ENCODE results near the gene CFAP58. TPM values are rescaled to one million over a fixed set of nuclear protein-coding genes. Genes with fewer than 3 reads are reported as not detected.

Gene CFAP58
- total RNA-seq, 1 donor from 2014 or later, result 0.34 TPM

DNA sequence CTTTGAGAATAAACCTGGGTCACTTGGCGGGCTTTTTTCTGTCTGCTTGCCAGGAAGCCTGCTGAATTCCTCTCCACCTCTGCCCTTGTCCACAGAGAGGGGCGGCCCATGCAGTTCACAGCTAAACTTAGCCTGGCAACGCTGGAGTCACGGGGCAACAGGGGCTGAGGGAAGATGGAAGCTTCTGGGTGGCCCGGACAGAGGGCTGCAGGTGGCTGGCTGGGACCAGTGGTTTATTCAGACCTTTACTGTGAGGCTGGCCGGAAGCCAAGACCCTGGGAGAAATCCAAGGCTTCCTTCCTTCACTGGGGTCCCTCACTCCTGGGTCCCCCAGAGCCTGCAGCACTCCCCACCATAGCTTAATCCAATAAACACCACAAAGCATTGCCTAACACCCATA lies 32.4 kb upstream of the CFAP58 start:
- intact Hi-C loops (cut with micrococcal nuclease), result loop anchor here (1.0 kb wide), 1 partner anchor 13 kb away; no protein-coding TSS in a partner anchor

DNA sequence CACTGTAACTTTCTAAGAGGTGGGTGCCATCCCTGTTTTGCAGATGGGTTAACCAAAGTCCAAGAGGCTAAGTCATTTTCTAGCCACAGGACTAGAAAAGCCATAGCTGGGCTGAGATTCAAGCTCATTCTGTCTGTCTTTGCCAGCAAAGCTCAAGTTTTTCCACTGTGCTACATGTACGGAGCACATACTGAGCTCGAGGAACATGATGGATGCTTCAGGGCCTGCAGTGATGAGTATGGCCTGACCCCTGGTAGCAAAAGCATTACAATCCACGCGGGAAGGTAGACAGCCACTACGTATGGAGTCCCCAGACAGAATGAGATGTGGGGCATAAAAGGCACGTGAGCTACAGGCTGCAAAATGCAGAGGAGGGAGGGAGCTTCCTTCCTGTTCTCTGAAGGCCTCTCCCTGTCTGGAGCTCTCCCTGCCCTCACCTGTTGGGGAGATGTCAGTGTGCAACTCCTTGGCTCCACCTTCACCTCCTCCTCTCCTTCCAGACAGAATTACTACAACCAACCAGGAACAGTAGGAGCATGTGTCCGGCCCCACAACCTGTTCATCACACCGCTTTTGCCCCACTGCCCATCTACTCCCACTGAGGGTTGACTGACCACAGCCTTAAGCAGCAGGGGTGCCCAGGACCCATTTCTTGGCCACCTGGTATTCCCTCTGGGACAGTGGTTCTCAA lies 31.8 kb upstream of the CFAP58 start:
- intact Hi-C loops (cut with micrococcal nuclease), result loop anchor here (1.0 to 2.0 kb wide), 2 partner anchors 14 to 17 kb away; partner anchors contain the start of gene ITPRIP

DNA sequence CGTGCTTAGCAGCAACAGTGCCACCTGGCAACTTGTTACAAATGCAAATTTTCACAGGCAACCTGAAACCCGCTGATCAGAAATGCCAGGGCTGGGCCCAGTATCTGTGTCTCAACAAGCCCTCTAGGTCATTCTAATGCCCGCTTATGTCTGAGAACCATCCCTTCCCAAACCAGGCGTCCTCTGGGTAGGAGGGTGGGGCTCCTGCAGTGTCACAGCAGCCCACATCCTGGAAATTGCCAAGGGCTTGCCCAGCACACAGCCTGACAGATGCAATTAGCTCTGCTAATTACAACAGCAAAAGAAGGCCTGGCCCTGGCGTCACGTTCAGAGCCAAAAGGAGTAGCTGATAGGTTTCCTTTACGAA lies 31.2 kb upstream of the CFAP58 start:
- intact Hi-C loops (cut with micrococcal nuclease), result loop anchor here (2.0 kb wide), 1 partner anchor 16 kb away; the partner anchor contains the start of gene ITPRIP

DNA sequence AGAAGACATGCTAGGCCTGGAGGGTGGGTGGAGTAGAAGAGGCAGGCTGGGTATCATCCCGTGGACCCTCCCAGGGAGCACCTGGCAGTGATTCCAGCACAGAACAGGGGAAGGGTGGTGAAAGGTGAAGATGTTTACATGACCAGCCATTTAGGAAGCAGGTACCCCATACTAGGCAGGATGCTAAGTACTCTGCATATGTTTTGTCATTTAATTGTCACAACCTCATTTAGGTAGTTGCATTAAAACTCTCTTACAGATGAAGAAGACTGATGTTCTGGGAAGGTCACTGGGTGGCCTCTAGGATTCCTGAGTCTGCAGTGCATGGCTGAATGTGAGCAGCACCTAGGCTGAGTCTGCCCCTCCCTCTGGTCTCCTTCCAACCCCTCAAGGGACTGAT lies 30.5 kb upstream of the CFAP58 start:
- intact Hi-C loops (cut with micrococcal nuclease), result loop anchor here (2.0 kb wide), 1 partner anchor 16 kb away; the partner anchor contains the start of gene ITPRIP

DNA sequence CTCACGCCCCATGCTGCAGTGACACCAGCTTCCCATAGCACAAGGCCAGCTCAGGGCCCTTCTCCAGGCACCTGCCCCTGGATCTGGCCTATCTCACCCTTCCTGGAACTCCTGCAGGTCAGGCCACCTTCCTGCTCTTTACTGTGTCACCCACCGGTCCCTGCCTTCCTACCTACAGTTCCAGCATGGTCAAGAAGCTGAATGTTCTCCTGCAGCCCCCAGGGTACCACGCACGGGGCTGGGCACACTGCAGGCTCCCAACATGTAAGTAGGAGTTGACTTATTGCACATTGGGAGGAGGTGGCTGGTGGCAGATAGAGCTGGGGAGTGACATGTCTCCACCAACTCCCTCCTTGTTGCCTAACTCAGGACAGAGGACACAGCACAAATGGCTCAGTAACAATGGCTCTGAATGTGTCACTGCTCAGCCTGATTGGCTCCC lies 29.9 kb upstream of the CFAP58 start:
- intact Hi-C loops (cut with micrococcal nuclease), result loop anchor here (2.0 kb wide), 1 partner anchor 15 kb away; the partner anchor contains the start of gene ITPRIP

DNA sequence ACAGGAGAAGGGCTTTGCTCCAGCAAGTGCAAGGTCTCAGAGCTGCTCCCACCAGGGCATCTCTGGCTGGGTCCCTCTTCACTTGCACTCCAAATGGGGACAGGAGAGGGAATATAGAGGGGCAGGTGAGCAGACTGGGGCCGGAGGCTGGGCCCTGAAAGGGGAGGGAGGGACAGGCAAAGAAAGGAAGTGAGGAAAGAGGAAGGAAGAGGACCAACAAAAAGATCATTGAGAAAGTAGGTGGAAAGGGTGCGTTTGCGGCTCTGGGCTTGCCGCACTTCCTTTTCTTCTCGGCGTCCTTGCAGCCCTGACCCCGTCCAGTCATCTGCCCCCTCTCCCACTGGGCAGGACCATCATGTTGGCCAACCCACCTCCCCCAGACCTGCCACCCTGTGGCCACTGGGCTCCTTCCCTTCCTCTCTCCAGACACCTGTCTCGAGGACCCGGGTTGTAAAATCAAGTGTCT lies 29.4 kb upstream of the CFAP58 start:
- intact Hi-C loops (cut with micrococcal nuclease), result no loop called here

DNA sequence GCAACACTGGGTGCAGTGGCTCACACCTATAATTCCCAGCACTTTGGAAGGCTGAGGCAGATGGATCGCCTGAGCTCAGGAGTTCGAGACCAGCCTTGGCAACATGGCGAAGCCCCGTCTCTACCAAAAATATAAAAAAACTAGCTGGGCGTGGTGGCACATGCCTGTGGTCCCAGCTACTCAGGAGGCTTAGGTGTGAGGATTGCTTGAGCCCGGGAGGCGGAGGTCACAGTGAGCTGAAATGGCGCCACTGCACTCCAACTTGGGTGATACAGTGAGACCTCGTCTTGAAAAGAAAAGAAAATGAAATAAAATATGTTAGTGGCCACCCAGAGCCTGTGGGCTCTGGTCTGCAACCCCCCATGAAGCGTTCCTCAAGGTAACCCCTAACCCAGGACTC lies 28.7 kb upstream of the CFAP58 start:
- intact Hi-C loops (cut with micrococcal nuclease), result no loop called here

DNA sequence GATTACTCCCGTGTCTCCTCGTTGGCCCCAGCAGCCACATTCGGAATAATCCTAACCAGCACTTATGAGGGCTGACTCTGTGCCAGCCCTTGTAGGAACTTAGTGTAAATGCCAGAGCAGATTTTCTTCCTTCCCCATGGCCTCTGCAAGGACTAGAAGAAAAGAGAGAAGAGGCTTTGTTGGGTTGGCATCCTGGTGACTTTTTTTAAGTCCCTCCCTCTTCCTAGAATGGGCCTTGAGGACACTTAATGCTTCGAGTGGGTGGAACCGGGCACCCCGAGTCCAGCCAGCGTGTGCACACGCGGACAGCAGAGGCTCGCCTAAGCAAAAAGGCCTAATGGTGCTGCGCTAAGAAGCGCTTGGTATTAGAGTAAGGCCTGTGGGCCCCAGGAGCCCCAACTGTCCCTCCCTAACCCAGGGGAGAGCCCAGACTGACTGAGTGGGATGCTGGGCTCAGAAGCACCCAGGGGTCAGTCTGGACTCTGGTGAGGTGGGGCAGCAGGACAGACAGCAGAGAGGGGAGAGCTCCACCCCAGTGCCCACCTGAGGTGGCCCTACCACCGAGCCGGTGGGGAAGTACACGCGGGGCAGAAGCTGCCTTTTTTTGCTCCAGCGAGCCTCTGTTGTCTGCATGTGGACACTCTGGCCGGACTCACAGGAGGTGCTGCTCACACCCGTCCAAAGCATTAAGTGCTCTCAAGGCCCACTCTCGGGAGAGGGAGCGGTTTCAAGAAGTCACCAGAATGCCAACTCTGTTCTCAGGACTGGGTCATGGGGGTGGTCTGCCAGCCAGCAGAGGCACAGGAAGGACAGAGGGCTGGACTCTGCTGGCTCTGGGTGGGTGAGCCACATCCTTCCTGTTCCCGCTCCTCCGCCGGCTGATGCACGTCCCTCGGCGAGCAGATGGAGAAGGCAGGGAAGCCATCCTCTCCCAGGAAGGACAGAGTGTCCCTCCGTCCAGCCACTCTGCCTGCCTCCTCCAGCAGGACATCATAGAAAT lies 27.9 kb upstream of the CFAP58 start:
- intact Hi-C loops (cut with micrococcal nuclease), result no loop called here

DNA sequence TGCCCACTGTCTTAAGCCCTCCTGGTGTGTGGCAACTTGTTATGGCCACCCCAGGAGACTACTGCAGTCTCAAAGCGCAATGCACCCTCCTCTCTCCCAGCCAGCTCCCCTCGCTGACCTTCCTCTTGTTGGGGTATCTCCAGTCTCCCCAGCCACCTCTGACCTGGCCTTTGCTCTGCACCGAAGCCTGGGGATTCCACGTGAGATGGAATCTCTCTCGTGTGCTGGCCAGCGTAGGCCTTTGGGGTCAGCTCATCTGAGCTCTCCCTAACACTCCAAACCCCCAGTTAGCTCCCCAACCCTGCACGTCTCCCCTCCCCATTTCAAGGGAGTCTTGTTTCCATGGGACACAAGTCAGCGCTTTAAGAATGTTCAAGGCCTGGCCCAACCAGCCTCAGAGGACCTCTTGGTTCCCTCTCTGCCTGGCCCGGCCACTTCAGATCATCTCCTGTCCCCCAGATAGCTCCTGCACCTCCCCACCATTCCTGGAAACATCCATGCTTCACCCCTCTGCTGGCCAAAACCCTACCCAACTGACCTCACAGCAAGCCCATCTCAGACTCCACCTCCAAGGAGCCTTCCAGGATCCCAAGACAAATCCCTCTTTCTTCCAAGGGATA lies 26.5 kb upstream of the CFAP58 start:
- intact Hi-C loops (cut with micrococcal nuclease), result no loop called here

DNA sequence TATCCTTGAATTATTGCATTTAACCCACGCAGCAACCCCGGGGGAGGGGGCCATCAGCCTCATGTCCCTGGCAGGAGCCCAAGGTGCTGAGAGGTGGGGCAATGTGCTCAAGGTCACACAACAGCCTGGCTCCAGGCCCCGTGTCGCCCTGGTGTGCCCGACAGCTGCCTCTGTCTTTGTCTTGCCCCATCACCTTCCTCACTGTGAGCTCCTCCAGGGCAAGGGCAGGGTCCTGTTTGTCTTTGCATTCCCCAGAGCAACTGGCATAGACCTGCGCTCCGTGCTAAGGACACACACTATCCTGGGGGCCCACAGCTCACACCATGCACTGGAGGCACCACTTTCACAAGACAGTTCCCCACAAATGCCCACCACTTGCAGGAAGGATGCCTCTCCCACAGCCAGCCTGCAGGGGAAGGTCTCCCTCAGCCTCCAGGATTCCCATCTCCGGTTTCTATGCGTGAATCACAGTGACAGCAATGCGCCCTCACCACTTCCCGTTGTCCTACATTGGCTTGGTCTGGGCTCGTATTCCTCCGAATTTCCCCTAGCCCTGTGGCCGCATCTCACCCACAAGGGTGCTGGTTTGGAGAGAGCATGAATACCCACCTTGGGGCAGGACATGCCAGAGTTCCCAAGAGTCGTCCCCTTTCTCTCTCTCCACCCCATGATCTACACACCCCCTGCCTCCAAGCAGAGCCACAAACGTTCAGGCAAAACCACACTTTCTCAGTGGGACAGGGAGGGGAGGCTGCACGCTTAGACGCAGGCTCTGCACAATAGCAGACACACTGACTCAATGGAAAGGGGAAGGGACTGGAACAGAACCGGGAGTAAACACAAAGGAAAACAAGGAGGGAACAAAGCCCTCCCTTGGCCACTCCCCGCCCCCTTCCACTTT lies 25.6 kb upstream of the CFAP58 start:
- intact Hi-C loops (cut with micrococcal nuclease), result loop anchor here (2.0 kb wide), 3 partner anchors 19 to 207 kb away; partner anchors contain the start of gene GSTO2

DNA sequence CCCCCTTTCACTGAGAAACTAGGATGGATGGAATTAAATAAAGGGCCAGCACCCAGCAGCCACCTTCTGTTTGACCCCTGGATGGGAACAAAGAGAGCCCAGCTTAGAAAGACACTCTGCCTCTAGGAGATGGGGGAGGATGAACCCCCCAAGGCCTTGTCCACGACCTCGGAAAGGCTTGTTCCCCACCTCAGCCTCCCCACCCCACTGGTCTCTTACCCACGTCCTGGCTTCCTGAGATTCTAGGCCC lies 25.1 kb upstream of the CFAP58 start:
- intact Hi-C loops (cut with micrococcal nuclease), result loop anchor here (2.0 kb wide), 3 partner anchors 20 to 208 kb away; partner anchors contain the start of gene GSTO2

DNA sequence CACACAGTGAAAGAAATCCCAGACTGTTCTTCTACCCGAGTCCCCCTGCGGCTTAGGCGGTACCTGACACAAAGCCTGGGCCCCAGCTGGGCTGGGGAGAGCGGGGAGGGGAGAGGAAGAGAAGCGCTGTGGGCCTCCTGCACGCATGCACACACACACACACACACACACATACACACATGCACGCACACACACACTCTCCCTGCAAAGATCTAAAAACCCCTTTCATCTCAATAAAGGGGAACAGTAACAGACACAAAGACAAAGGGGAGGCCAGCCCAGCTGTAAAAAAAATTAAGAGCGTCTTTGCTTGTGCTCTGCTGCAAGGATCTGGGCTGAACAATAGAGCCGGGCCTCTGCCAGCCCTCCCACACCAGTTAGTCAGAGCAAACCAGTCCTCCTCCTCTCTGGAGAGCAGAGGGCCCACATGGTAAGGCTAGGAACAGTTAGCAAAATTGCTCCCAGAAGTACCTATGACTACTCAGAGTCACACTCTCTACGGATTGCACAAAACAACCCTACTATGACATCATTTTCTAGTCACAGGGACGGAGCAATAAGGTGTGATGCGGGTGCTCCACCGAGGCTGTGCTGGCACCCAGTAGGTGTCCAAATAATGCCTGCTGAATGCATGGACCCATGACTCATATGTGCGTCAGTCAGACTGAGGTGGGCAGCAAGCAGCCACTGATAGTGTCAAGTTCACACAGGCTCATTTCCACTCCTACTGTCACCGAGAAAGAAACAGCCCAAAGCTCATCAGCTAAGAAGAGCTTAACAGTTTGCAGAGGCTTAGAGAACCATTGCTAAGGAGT lies 24.5 kb upstream of the CFAP58 start:
- intact Hi-C loops (cut with micrococcal nuclease), result loop anchor here (1.0 to 2.0 kb wide), 5 partner anchors 9 to 208 kb away; partner anchors contain the start of genes CFAP58, GSTO2 and ITPRIP

DNA sequence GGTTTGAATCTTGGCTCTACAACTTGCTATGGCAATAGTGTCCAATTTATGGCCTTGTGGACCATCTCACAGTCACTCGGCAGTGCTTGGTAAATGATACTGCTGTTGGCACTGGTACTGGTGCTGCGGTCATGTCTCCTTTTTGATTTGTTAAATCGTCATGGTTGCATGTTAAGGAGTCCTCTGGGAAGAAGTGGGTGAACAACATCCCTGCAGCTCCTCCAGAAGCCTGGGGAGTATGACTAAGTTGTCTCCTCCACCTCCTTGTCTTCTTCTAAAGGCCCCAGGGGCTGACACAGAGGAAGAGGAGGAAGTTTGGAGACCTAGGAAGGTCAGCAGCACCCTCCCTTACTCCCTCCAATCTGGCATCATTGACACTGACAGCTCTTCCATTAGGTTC lies 23.9 kb upstream of the CFAP58 start:
- intact Hi-C loops (cut with micrococcal nuclease), result loop anchor here (1.0 to 2.0 kb wide), 5 partner anchors 9 to 209 kb away; partner anchors contain the start of genes CFAP58, GSTO2 and ITPRIP

DNA sequence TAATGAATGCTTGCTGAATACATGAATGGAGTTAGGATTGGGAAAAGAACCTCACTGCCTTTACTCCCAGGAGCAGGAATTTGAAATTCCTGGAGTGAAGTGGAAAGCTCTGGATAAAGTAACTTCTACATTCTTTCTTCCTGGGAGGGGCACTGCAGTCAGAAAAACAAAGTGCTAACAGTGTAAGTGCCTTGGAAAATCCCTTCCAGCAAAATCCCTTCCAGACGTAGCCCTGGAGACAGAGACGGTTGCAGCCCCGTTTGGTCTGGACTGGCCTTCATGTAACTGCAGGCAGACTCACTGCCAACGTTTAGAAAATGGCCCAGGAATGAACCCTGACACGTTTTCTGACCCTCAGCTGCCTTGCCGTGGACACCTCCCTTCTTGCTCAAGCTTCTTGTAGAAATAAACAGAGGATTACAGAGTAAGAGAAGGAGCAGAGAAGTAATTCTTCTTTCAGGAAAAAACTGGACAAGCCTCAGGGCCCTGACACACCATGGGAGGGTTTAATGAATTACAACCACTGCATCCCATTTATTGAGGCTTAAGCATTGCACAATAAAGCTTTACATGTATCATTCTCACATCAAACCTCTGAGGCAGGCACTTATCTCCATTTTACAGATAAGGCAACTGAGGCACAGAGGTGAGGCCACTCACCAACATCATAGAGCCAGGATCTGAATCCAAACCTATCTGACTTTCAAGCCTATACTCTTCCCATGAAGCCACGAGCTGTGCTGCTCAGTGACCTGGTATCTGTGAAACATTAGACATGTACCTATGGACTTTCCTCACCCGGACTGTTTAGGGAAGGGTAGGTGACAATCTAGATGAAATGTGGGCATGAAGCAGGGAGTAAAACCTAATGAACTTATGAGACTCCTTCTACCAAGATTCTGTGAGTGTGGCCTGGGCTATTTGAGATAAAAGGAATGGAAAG lies 23.2 kb upstream of the CFAP58 start:
- intact Hi-C loops (cut with micrococcal nuclease), result no loop called here

DNA sequence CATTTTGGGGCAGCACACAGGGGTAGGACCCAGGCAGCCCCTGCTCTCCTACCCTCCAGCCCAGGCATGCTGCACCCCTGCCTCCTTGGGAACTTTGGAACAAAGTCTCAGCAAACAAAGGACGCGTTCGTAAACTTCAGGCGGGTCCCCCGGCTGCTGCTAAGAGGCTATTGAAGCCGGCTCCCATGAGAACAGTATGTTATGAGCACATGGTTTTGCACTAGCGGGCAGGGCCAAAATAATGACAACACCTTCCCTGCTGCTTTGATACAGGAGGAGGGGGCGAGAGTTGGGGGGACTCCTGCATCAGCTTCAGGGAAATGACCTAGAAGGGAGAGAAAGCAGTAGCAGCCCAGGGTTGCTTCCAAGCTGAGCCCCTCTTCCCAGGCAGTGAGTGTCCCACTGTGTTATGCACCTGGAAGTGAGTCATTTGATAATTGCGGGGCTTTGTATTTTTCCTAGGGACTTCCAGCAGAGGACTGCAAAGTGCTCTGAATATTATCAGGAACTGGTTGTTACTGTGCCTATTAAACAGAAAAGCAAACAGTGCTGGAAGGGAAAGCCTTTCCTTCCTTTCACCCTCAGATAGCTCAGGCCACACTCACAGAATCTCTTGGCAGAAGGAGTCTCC lies 22.3 kb upstream of the CFAP58 start:
- intact Hi-C loops (cut with micrococcal nuclease), result no loop called here

DNA sequence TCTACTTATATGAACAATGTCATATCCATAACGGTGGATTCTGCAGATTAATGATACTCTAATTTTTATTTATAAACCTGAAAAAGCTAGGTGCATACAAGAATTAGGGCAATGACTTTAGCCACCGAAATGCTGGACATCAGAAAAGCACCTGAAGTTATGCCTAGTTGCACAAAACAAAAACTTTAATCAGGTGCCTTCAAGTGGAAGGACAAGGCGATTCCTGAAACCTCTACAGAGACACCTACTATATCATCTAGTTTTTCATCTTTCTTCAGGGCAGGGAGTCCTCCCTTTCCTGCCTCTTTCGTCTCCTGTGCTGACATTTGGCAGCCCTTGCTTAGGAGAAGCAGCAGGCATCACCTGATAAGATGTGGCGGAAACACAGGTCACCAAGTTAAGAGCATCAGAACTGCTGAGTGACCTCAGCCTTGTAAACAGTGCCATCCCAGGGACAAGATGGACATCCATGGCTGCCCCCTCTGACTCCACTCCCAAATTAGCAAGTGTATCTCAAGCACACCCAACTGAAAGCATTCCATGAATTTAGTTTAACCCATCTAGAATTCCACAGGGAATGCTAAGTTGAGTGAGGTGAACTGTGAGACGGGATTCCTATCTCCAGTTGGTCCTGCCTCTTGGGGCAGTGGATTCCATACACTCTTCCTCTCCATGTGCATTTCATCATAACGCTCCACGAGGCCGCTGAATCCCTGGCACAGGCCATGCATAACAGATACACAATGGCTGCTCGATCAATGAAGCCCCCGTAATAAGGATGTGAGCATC lies 21.2 kb upstream of the CFAP58 start:
- intact Hi-C loops (cut with micrococcal nuclease), result no loop called here
